ENCODE measurements around the gene TP53I3.
"Not testable (repeated sequence)": the region's sequence is repeated elsewhere in the genome, so short reads cannot be mapped to it uniquely, and the experiment has no call there.

Gene TP53I3

DNA sequence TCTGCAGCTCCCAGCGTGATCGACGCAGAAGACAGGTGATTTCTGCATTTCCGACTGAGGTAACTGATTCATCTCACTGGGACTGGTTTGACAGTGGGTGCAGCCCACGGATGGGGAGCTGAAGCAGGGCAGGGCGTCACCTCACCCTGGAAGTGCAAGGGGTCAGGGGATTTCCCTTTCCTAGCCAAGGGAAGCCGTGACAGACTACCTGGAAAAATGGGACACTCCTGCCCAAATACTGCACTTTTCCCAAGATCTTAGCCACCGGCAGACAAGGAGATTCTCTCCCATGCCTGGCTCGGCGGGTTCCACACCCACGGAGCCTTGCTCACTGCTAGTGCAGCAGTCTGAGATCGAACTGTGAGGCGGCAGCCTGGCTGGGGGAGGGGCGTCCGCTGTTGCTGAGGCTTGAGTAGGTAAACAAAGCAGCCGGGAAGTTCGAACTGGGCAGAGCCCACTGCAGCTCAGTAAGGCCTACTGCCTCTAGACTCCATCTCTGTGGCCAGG, 10.6 kb upstream of the TP53I3 start:
- DNase-seq: not testable (repeated sequence)

DNA sequence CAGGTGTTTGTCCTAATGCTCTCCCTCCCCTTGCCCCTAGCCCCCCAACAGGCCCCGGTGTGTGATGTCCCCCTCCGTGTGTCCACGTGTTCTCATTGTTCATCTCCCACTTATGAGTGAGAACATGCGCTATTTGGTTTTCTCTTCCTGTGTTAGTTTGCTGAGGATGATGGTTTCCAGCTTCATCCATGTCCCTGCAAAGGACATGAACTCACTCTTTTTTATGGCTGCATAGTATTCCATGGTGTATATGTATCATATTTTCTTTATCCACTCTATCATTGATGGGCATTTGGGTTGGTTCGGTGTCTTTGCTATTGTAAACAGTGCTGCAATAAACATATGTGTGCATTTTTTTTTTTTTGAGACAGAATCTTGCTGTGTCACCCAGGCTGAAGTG, 8.6 kb upstream of the TP53I3 start:
- DNase-seq: not testable (repeated sequence)

DNA sequence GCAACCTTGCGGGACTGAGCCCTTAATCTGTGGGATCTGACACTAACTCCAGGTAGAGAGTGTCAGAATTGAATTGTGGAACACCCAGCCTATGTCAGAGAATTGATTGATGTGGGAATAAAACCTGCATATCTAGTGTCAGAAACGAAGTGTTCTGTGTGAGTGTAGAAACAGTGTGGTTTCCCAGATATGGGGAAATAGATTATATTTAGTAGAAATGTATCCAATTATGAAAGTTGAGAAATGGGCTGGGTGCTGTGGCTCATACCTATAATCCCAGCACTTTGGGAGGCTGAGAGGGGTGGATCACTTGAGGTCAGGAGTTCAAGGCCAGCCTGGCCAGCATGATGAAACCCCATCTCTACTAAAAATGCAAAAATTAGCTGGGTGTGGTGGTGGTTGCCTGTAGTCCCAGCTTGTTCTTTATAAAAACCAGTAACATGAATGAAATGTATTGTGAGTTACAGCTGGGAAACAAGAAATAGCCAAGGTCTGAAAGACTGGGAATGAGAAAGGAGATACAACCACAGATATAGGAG, 4.3 kb upstream of the TP53I3 start:
- no peak for DNase-seq

DNA sequence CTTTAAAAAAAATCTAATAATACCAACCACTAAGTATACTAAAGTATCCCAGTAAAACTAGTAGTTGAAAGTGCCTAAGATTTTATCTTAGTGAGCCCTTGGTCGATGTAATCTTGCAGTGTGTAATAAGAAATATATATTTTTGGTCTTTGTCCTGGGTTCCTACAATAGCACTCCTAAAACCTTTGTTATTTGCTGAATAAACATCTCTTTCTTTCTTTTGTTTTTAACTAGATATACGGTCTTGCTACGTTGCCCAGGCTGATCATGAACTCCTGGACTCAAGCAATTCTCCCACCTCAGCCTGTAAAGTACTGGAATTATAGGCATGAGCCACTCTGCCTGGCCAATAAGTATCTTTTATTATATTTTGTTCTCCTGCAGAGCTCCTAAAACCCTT, 2.4 kb upstream of the TP53I3 start:
- no peak for DNase-seq

DNA sequence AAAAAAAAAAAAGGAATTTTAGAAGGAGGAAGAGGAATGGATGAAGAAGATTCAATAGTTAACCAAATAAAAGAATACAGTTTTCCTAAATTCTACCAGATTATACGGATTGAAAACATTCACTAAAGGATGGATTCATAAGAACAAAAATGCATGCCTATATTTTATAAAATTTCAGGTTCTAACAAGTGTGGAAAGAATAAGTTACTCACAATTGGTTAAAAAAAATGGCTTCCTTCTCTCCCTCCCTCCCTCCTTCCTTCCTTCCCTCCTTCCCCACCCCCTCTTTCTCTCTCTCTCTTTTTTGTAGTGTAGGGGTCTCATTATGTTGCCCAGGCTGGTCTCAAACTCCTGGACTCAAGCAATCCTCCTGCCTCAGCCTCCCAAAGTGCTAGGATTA, 1.6 kb upstream of the TP53I3 start:
- DNase-seq: no peak

DNA sequence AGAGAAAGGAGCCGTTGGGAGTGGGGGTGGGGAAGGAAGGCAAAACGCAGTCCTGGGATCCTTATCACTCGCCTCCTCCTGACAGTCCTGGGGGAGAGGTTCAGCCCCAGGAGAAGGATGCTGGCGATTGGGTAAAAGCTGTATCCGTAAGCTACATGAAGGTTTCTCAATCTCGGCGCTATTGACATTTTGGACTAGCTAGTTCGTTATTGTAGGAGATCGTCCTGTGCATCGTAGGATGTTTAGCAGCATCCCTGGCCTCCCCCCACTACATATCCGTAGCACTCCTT, 511 bp upstream of the TP53I3 start:
- DNase-seq: no peak

DNA sequence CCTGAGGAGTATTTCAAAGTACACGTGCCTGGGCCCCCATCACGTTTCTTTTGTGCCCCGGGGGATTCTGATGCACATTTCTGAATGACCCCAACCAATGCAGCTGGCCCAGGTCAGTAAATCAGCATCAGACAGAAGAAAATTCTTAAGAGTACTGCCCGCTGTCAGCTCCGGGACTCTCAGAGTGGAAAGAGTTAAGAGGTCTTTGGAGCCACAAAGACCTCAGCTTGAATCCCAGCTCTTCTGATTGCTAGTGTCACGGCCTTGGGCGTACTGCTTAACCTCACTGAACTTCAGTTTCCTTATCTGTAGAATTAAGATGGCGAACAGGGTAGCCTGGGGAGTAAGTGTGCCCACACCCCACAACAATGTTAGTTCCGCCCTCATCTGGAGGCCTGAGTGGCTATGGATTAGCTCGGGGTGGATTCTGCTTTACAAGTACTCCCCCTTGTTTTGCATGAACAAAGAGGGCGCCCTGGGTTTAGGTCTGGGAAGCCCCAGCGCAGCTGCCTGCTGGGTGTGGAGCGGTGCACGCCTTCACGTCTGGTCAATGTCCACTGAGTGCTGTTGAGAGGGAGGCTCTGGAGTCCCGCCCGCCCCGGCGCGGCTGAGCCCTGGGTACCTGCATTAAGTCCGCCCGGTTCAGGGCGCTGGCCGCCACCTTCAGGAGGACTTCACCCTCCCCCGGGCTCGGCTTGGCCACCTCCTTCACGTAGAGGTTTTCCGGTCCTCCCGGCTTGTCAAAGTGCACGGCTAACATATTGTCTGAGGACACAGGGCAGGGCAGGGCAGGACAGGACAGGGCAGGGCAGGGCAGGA, 858 bp downstream of the TP53I3 start:
- peak; percentile 95 to 98 for DNase-seq

DNA sequence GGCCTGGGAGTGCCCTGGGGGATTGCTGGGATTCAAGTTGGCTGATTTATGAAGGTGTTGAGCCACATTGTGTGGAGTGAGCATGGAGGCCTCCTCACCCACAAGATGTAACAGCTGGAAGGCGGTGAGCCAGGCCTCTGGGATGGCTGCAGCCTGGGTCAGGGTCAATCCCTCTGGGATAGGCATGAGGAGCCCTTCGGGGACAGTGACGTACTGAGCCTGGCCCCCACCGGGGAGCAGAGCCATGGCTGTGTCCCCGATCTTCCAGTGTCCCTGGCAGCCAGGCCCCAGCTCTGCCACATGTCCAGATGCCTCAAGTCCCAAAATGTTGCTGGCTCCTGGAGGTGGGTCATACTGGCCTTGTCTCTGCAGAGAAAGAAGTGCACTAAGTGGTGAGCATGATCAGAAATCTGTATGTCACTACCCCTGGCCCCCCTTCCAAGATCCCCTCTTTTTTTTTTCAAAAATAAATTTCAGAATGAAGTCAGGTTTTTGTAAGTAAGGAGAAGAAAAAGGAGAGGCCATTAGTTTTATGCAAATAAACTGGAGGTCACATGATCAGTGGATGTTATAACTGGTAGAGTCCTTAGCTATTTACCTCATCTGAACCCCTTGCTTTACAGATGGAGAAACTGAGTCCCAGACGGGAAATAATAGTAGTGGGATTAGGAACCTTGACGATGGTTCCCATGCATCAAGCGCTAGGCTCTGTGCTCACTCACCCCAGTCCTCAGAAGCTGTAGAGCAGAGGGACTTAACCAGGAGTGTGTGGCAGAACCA, 1.7 kb downstream of the TP53I3 start:
- no peak for DNase-seq

DNA sequence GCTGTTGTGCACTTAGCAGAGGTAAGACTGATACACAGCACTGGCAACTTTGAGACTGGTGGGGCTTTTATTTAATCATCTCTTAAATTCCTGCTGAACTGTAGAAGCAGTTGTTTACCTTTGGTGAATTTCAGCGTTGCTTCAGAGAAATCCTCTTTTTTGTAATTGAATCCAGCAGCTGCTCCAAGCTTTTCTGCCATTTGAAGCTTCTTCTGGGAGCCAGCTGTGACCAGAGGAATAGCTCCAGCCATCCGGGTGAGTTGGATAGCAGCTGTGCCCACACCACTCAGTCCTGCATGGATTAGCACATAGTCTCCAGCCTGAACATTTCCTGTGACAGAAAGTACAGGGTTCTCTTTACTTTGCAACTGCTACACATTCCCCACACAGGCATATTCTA, 3.9 kb downstream of the TP53I3 start:
- no peak for DNase-seq

DNA sequence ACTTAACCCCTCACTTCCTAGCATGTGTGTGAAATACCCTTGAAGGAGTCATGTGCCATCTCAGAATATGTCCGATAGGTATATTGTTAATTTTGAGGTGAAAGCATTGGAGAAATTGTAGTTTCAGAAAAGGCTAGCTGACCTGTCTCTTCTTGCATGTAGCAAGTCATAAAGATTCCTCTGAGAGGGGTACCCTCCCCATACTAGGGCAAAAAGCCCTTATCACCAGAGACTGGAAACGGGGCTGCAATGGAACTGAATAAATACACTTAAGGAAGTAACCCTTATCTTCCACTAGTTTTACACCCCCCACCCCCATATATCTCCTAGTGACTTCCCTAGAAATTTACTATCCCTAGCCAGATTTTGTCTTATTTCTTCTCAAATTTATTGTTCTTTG, 6.8 kb downstream of the TP53I3 start:
- DNase-seq: peak; percentile 14 to 22

DNA sequence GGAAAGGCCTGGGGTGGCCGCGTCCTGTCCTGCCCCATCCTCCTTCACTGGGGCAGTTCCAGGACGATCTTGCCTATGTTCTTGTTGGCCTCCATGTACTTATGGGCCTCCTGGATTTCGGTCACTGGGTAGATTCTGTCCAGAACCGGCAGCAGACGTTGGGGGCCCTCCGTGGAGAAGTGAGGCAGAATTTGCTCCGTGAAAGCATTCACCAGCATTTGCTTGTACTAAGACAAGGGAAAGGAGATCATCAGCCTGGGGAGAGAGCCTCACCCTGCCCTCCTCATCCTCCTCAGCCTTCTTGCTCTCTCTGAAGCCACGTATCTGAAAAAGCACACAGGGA, 7.1 kb downstream of the TP53I3 start:
- peak in 1 of 2 experiments; percentile 27 for DNase-seq

DNA sequence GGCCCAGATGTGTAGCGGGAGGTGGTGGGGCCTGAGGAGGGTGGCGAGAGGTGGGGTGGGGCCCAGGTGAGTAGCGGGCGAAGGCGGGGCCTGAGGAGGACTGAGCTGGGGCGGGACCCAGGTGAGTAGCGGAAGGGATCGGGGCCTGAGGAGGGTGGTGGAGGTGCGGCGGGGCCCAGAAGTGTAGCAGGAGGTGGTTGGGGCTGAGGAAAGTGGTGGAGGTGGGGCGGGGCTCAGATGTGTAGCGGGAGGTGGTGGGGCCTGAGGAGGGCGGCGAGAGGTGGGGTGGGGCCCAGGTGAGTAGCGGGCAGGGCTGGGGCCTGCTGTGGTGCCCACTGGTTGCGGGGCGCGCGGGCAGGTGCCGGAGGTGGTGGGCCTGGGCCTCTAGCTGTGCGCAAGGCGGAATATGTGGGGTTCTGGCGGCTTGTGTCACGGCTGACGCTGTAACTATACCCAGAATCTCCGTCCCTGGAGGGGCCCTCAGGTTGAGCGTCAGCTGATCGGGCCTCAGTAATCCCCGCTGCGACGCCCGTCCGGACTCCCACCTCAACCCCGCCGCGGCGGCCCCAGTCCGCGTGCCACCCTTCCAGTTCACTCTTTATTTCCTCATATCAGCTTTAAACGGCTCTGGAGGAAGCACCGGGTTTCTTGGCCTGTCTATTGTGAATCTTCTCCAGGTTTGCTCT, 7.6 kb downstream of the TP53I3 start:
- peak; percentile 34 to 49 for DNase-seq

DNA sequence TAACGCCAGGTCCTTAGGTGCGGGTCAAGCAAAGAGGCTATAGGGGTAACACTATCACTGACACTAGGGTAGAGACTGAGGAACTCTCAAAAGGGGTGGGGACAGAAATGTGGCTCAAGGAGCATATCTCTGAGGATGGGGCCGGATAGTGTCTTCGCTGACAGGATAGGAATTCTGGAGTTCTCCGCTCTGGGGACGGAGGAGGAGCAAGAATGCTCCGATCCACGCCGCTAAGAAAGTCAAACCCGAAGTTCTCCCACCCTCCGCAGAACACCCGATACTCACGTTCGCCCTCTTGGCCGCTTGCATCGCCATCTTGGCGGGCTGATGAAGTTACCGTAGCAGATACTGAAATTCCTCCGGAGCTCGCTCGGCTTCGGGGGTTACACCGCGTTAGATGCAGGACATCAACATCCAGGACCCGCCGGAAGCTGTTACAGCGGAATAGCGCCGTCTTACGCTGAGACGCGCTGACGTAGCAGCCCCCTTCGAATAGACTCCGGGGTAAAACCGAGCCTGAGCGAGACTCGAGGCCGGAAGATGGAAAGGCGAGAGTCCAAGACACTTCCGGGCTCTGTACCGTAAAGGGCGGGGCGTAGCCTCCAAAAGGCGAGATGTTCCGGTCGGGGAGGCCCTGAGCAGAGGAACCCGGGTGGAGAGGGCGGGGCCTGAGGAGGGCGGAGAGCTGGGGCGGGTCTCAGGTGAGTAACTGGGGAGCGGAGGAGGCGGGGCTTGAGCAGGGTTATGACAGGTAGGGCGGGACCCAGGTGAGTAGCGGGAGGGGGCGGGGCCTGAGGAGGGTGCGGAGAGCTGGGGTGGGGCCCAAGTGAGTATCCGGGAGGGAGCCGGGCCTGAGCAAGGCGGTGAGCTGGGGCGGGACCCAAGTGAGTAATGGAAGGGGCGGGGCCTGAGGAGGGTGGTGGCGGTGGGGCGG, 8.5 kb downstream of the TP53I3 start, which contains the start of gene SF3B6:
Gene SF3B6 (minus strand): TSS at position 412 of the 934 bp plus-strand sequence. CDS start 97 bp downstream, at position 315.
- DNase-seq: peak; percentile 98

DNA sequence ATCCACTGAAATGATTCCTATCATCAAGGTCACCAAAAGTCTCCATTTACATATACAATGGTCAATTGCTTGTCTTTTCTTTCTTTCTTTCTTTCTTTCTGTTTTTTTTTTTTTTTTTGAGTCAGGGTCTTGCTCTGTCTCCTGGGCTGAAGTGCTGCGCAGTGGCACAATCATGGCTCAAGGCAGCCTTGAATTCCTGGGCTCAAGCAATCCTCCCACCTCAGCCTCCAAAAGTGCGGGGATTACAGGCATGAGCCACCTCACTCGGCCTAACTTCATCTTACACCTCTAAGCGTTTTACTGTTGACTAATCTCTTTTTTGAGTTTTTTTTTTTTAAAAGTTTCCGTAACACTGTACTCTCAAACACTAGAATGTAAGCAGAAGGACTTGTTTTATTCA, 9.4 kb downstream of the TP53I3 start:
- no peak for DNase-seq

DNA sequence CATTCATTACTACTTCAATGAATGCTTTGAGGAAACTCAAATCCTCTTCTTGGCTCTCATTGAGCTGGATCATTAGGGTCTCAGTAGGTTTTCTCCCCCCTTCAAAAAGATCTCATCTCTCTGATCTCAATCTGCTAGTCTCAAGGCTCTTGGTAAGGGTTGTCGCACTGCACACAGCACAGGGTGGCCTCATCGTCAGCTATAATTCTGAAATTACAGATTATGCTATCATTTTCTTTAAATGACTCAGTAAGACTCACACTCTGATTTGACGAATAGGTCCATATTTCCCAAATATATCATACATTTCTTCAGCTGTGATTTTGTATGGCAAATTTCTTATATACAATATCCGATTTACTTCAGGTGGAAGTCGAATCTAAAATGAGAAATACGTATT, 10.8 kb downstream of the TP53I3 start:
- no peak for DNase-seq

DNA sequence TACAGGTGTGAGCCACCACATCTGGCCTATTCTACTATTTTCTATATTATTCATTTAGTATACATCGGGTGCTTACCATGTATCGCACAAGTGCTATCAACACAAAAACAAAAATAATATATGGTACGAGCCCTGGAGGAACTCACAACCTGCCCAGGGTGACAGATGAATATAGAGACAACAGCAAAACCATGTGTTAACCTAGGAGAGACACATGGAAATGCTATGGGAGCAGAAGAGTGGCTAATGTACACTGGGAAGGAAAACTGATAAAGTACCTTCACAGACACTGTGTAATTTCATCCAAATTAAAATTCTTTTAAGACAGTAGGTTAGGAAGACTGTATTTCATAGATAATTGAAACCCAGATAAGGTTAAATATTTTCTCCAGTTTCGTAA, 12.4 kb downstream of the TP53I3 start:
- DNase-seq: no peak

DNA sequence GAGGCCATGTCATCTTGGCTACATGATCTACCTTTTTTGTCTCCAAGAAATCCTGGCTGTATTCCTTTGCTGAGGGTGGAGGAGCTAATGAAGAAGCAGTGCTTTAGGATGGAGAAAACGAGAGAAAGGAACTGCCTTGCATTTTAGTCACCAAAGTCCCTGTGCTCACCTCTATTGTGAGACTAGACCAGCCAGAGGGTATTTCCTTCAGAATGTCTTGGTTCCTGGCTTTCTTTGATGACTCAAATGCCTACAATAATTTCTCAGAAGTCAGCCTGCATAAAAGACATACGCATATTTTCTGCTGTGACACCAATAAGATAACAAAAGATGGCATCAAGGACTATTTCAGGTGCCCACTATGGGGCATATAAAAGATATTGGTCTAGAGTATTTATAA, 19.3 kb downstream of the TP53I3 start:
- DNase-seq: no peak

DNA sequence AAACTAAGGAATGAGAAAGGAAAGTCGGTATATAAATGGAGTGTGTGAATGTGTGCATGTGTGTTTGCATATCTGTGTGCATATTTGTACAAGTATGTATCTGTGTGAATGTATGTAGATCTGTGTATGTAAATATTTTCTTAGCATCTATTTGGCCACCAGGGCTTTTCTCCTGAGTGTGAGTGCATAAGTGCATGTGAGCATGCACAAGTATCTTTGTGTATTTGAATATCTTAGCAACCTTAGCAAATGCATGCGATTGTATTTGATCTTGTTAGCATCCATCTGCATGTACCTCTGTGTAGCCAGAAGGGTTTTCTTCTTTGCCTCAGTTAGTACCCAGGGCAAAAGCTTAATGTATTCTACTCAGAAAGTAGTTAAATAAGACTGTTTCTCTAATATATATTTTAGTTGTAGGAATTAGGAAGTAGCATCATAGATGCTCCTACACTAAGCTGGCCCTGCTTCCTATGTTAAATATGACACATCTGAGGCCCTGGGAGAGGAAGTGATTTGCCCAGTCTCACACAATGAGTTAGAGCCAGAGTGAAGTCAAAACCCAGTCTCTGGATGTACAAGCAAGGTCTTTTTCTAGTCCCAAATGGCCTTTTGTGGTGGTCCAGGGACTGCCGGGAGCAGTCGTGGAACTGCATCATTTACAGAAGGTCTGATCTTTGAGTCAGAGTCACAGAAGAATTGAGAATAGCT, 25.9 kb downstream of the TP53I3 start:
- DNase-seq: no peak

DNA sequence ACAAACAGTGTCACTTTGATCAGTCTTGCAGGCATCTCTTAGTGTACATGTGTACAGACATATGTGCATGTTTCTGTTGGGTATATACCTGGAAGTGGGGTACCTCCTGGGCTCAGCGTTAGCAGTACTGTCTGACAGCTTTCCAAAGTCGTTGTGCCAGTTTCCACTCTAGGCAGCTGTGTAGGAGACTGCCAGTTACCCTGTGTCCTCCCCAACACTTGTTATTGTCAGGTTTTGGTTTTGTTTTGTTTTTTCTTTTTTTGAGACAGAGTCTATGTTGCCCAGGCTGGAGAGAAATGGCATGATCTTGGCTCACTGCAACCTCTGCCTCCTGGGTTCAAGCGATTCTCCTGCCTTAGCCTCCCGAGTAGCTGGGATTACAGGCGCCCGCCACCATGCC, 28.9 kb downstream of the TP53I3 start:
- DNase-seq: no peak

DNA sequence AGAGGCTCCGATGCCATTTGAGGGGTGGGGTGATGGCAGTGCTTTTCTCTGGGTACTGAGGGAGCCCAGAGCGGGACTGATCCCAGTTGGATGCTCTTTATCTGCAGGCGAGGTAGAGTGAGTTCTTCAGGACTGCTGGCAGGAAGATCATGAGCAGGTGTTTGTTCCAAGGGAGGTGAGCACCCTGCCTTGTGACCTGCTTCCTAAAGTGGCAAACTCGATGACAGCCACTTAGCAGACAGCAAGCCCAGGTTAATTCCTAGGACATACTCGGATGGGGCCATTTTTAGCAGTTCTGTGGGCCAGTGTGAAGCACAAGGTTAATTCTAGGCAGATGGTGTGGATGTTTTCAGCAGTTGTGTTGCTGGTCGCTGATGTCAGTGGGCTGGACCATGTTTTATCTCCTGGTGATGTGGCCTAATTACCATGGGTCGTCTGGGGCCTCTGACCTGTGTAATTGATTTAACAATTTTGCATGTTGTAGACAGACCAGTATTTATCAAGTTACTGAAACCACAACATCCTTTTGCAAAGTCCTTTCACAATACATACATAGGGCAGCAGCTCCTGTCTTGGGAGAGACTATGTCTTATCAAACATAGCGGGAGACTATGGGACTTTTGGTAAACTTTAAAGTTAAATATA, 30.1 kb downstream of the TP53I3 start:
- DNase-seq: no peak

DNA sequence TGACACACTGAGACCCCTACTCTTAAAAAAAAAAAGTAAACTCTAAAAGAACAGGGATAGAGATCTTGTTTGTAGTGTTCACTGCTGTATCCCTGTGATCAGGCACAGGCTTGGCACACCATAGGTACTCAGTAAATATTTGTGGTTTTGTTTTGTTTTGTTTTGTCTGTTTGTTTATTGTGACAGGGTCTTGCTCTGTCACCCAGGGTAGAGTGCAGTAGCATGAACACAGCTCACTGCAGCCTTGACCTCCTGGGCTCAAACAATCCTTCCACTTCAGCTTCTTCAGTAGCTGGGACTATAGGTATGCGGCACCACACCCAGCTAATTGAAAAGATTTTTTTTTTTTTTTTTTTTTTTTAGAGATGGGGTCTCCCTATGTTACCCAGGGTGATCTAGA, 31.7 kb downstream of the TP53I3 start:
- no peak for DNase-seq
